Esophagus squamous epithelium (tissue), 4 donors: ENCODE measurements around the gene MAP4K3.

Experiments
- CTCF ChIP-seq, 6 experiments: fragments of 450-650 bp in 4 of 6; fragments of 200-600 bp in 2 of 6; sonication (generic) in 2 of 6; IDR thresholded peaks; one replicate each; pipeline ENCODE4 v1.5.1; 2016 to 2019; ENCODE audit warnings: antibody characterized with exemption in 6 of 6, mild to moderate bottlenecking in 4 of 6, moderate library complexity in 4 of 6
- POLR2A ChIP-seq, 4 donors: fragments of 450-650 bp; IDR thresholded peaks; one replicate each; pipeline ENCODE4 v1.6.1; 2017; ENCODE audit warnings: antibody characterized with exemption in 4 of 4, mild to moderate bottlenecking in 4 of 4, moderate library complexity in 3 of 4

DNA sequence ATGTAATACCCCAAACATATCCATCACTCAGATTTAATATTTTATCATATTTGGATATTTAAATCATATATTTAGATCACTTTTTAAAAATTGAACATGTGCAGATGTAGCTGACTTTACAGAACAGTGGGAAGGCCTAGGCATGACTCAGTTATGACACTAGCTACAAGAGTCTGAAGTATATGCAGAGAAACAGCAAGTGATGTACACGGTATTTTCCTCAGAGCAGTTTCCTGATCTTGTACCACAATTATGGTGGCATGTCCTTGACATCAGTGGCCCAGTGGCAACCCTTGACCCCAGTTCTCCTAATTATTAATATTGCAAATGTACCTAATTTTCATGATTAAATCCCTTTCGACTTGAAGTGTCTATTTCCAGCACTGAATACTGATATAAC, 221.5 kb downstream of the MAP4K3 start:
- TF ChIP-seq POLR2A (IDR thresholded peaks at IDR 0.05) (no peak), CTCF (IDR thresholded peaks at IDR 0.05) (no peak)
